ENCODE measurements around the gene GTF2IRD1. TPM values are rescaled to one million over a fixed set of nuclear protein-coding genes. Genes with fewer than 3 reads are reported as not detected.

GTF2IRD1 gene
- total RNA-seq, 1 experiment from 2014 or later, result 54.0 TPM

GRCh38 chr7:74424291-74424880 lies 29.3 kb upstream of the GTF2IRD1 start:
- ChIA-PET POLR2A (no interaction called here), CTCF (interaction anchor here (0.6 kb wide), 1 partner anchor 173 kb away, joined by 6 read pairs; no protein-coding TSS in a partner anchor)
- H3K4me1 ChIP-seq (ENCODE audit: control insufficient read depth, insufficient read depth, low read length), result no peaks in the 10 kb centered on the region
- TF ChIP-seq, protein P1, sequence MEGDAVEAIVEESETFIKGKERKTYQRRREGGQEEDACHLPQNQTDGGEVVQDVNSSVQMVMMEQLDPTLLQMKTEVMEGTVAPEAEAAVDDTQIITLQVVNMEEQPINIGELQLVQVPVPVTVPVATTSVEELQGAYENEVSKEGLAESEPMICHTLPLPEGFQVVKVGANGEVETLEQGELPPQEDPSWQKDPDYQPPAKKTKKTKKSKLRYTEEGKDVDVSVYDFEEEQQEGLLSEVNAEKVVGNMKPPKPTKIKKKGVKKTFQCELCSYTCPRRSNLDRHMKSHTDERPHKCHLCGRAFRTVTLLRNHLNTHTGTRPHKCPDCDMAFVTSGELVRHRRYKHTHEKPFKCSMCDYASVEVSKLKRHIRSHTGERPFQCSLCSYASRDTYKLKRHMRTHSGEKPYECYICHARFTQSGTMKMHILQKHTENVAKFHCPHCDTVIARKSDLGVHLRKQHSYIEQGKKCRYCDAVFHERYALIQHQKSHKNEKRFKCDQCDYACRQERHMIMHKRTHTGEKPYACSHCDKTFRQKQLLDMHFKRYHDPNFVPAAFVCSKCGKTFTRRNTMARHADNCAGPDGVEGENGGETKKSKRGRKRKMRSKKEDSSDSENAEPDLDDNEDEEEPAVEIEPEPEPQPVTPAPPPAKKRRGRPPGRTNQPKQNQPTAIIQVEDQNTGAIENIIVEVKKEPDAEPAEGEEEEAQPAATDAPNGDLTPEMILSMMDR (IDR thresholded peaks at IDR 0.05), result no peak
- TF ChIP-seq, protein P2, sequence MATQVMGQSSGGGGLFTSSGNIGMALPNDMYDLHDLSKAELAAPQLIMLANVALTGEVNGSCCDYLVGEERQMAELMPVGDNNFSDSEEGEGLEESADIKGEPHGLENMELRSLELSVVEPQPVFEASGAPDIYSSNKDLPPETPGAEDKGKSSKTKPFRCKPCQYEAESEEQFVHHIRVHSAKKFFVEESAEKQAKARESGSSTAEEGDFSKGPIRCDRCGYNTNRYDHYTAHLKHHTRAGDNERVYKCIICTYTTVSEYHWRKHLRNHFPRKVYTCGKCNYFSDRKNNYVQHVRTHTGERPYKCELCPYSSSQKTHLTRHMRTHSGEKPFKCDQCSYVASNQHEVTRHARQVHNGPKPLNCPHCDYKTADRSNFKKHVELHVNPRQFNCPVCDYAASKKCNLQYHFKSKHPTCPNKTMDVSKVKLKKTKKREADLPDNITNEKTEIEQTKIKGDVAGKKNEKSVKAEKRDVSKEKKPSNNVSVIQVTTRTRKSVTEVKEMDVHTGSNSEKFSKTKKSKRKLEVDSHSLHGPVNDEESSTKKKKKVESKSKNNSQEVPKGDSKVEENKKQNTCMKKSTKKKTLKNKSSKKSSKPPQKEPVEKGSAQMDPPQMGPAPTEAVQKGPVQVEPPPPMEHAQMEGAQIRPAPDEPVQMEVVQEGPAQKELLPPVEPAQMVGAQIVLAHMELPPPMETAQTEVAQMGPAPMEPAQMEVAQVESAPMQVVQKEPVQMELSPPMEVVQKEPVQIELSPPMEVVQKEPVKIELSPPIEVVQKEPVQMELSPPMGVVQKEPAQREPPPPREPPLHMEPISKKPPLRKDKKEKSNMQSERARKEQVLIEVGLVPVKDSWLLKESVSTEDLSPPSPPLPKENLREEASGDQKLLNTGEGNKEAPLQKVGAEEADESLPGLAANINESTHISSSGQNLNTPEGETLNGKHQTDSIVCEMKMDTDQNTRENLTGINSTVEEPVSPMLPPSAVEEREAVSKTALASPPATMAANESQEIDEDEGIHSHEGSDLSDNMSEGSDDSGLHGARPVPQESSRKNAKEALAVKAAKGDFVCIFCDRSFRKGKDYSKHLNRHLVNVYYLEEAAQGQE (IDR thresholded peaks at IDR 0.05; ENCODE audit: insufficient read depth in 1 of 2, low read depth in 2 of 2, low read length in 1 of 2), result no peak
- no peak for TF ChIP-seq SIN3A (IDR thresholded peaks at IDR 0.05; ENCODE audit: borderline replicate concordance, insufficient read depth, low read depth, low read length)
- no peak for TF ChIP-seq TCF7L2 (IDR thresholded peaks at IDR 0.05; ENCODE audit: low read depth, low read length)
- TF ChIP-seq POLR2AphosphoS5 (IDR thresholded peaks at IDR 0.05; ENCODE audit: low read depth, low read length), result no peak
- no TSS peak for BruUV-seq (replicated peaks)
- H3K27ac ChIP-seq (ENCODE audit: low read length), result no peak overlapping the region
- DNase-seq (ENCODE audit: low read depth, low spot score) (no peak), ATAC-seq (no peak)
- intact Hi-C loops (cut with micrococcal nuclease; ENCODE audit: unreplicated experiment) (no loop called here), in situ Hi-C loops (cut with HindIII; ENCODE audit: low pct_unique_long_range_greater_than_20kb, low sequenced_read_pairs) (no loop called here)
- no peaks in the 10 kb centered on the region for H3K27me3 ChIP-seq (ENCODE audit: control insufficient read depth, insufficient read depth, low read length)
- no peak overlapping the region for H3K4me3 ChIP-seq (ENCODE audit: low read depth in 2 of 2, low read length in 2 of 2)
- H3K9me3 ChIP-seq (ENCODE audit: control insufficient read depth, insufficient read depth, low read depth, low read length), result no peaks in the 10 kb centered on the region
- H3K36me3 ChIP-seq (ENCODE audit: control insufficient read depth, insufficient read depth, low read length), result no peaks in the 10 kb centered on the region

GRCh38 chr7:74428023-74428422 lies 25.7 kb upstream of the GTF2IRD1 start:
- in situ Hi-C loops (cut with HindIII; ENCODE audit: low pct_unique_long_range_greater_than_20kb, low sequenced_read_pairs) (no loop called here), intact Hi-C loops (cut with micrococcal nuclease; ENCODE audit: unreplicated experiment) (no loop called here)
- Histone ChIP-seq H3K4me3 (ENCODE audit: low read depth in 2 of 2, low read length in 2 of 2) (no peak overlapping the region), H3K27me3 (ENCODE audit: control insufficient read depth, insufficient read depth, low read length) (no peaks in the 10 kb centered on the region), H3K27ac (ENCODE audit: low read length) (no peak overlapping the region), H3K9me3 (ENCODE audit: control insufficient read depth, insufficient read depth, low read depth, low read length) (no peaks in the 10 kb centered on the region), H3K4me1 (ENCODE audit: control insufficient read depth, insufficient read depth, low read length) (no peaks in the 10 kb centered on the region), H3K36me3 (ENCODE audit: control insufficient read depth, insufficient read depth, low read length) (no peaks in the 10 kb centered on the region)
- ChIA-PET CTCF (no interaction called here), POLR2A (interaction anchor here (0.5 kb wide), 1 partner anchor 727 kb away, joined by 5 read pairs; no protein-coding TSS in a partner anchor)
- no TSS peak for BruUV-seq (replicated peaks)
- TF ChIP-seq SIN3A (IDR thresholded peaks at IDR 0.05; ENCODE audit: borderline replicate concordance, insufficient read depth, low read depth, low read length) (no peak), POLR2AphosphoS5 (IDR thresholded peaks at IDR 0.05; ENCODE audit: low read depth, low read length) (no peak), TCF7L2 (IDR thresholded peaks at IDR 0.05; ENCODE audit: low read depth, low read length) (no peak)
- TF ChIP-seq, protein P1 (IDR thresholded peaks at IDR 0.05), result no peak
- TF ChIP-seq, protein P2 (IDR thresholded peaks at IDR 0.05; ENCODE audit: insufficient read depth in 1 of 2, low read depth in 2 of 2, low read length in 1 of 2), result no peak
- no peak for DNase-seq (ENCODE audit: low read depth, low spot score)
- ATAC-seq, result no peak
